Astrocyte (in vitro differentiated cells and primary cell): ENCODE data around the gene RNF41. TPM values are rescaled to one million over a fixed set of nuclear protein-coding genes. Genes with fewer than 3 reads are reported as not detected.

Experiments used
- DNase-seq: peaks from one replicate; pipeline ENCODE4 v3.0.0-alpha.2; 2010; ENCODE audit warnings: low read depth
- FAIRE-seq: peaks from 2 replicates; lab custom pipeline; 2011; peaks lifted over from hg19 to GRCh38; lab: Jason Lieb, UNC
- H2AFZ ChIP-seq: 2 replicates; pipeline ENCODE4 v1.6.0; 2012; ENCODE audit warnings: low read depth, low read length, inconsistent platforms
- H3K27ac ChIP-seq: 2 replicates; pipeline ENCODE4 v1.5.1; 2011; ENCODE audit warnings: low read depth, low read length, inconsistent platforms
- H3K27me3 ChIP-seq: 2 replicates; pipeline ENCODE4 v1.6.0; 2011; ENCODE audit warnings: low read length, inconsistent platforms; ENCODE audit not compliant: insufficient read depth
- H3K36me3 ChIP-seq: 2 replicates; pipeline ENCODE4 v1.5.1; 2011; ENCODE audit warnings: low read length, inconsistent platforms; ENCODE audit not compliant: insufficient read depth
- H3K4me1 ChIP-seq: 2 replicates; pipeline ENCODE4 v1.5.1; 2011; ENCODE audit warnings: low read length, inconsistent platforms; ENCODE audit not compliant: insufficient read depth
- H3K4me2 ChIP-seq: 2 replicates; pipeline ENCODE4 v1.6.0; 2012; ENCODE audit warnings: low read length, inconsistent platforms
- H3K4me3 ChIP-seq: 2 replicates; pipeline ENCODE4 v1.5.1; 2011; ENCODE audit warnings: low read depth, mild to moderate bottlenecking, low read length, inconsistent platforms; ENCODE audit not compliant: insufficient read depth
- H3K79me2 ChIP-seq: 2 replicates; pipeline ENCODE4 v1.6.0; 2012; ENCODE audit warnings: mild to moderate bottlenecking, low read length, inconsistent platforms; ENCODE audit not compliant: insufficient read depth
- H3K9ac ChIP-seq: 2 replicates; pipeline ENCODE4 v1.6.0; 2012; ENCODE audit warnings: mild to moderate bottlenecking, low read length, inconsistent platforms
- H3K9me3 ChIP-seq: 2 replicates; pipeline ENCODE4 v1.5.1; 2012; ENCODE audit warnings: low read depth, mild to moderate bottlenecking, low read length, inconsistent platforms; ENCODE audit not compliant: insufficient read depth
- H4K20me1 ChIP-seq: 2 replicates; pipeline ENCODE4 v1.6.0; 2012; ENCODE audit warnings: low read length, inconsistent platforms; ENCODE audit not compliant: insufficient read depth
- H3K27ac Mint-ChIP-seq: one replicate; pipeline ENCODE4 v1.8.0; 2021; ENCODE audit warnings: mild to moderate bottlenecking, mixed read lengths; ENCODE audit not compliant: unreplicated experiment
- H3K27me3 Mint-ChIP-seq: one replicate; pipeline ENCODE4 v1.8.0; 2021; ENCODE audit warnings: low read depth, mixed read lengths; ENCODE audit not compliant: unreplicated experiment
- H3K36me3 Mint-ChIP-seq: one replicate; pipeline ENCODE4 v1.8.0; 2021; ENCODE audit warnings: low read depth, mixed read lengths; ENCODE audit not compliant: unreplicated experiment
- H3K4me1 Mint-ChIP-seq: one replicate; pipeline ENCODE4 v1.8.0; 2021; ENCODE audit warnings: low read depth, mixed read lengths; ENCODE audit not compliant: unreplicated experiment
- H3K4me3 Mint-ChIP-seq: one replicate; pipeline ENCODE4 v1.8.0; 2021; ENCODE audit warnings: mild to moderate bottlenecking, moderate library complexity, mixed read lengths; ENCODE audit not compliant: unreplicated experiment
- H3K9me3 Mint-ChIP-seq: one replicate; pipeline ENCODE4 v1.8.0; 2021; ENCODE audit warnings: mild to moderate bottlenecking, mixed read lengths; ENCODE audit not compliant: unreplicated experiment
- CTCF ChIP-seq: IDR thresholded peaks from 2 replicates; pipeline ENCODE4 v1.5.1; 2011; ENCODE audit warnings: low read depth, mild to moderate bottlenecking, inconsistent platforms, low read length, moderate library complexity; ENCODE audit not compliant: insufficient read depth
- EZH2 ChIP-seq: IDR thresholded peaks from 2 replicates; pipeline ENCODE4 v1.6.1; 2012; ENCODE audit warnings: mild to moderate bottlenecking, low read length, inconsistent platforms; ENCODE audit not compliant: insufficient read depth
- total RNA-seq: library from RNA; stranded (reverse); gene quantifications from 2 replicates; pipeline ENCODE4 v1.2.1, GENCODE V29; 2021

Gene RNF41
- total RNA-seq, 1 donor from 2014 or later: 85.8 TPM

- Histone ChIP-seq H3K79me2 (peaks cover 16% of the 10 kb centered on the region), H4K20me1 (peaks cover 26% of the 10 kb centered on the region), H3K4me3 (no peak overlapping the region), H2AFZ (no peak overlapping the region), H3K27ac (no peak overlapping the region), H3K9ac (no peak overlapping the region), H3K9me3 (no peaks in the 10 kb centered on the region), H3K36me3 (peaks cover 51% of the 10 kb centered on the region), H3K4me1 (peaks cover under 1% of the 10 kb centered on the region), H3K27me3 (no peaks in the 10 kb centered on the region), H3K4me2 (no peak overlapping the region)
- Mint-ChIP-seq H3K4me3 (no peak overlapping the region), H3K9me3 (no peaks in the 10 kb centered on the region), H3K36me3 (peaks cover 28% of the 10 kb centered on the region), H3K4me1 (peaks cover 5% of the 10 kb centered on the region), H3K27me3 (no peaks in the 10 kb centered on the region), H3K27ac (no peak overlapping the region)
- no peak for TF ChIP-seq EZH2
- no peak for TF ChIP-seq CTCF
- DNase-seq (no peak), FAIRE-seq (no peak)
These were observed 9.4 kb downstream of the RNF41 start for GRCh38 chr12:56212361-56212760.

GRCh38 chr12:56208006-56208405 lies 13.7 kb downstream of the RNF41 start:
- H3K27ac ChIP-seq: no peak overlapping the region
- H3K9me3 ChIP-seq: no peaks in the 10 kb centered on the region
- H3K9ac ChIP-seq: no peak overlapping the region
- H3K79me2 ChIP-seq: no peaks in the 10 kb centered on the region
- peaks cover 36% of the 10 kb centered on the region for H4K20me1 ChIP-seq
- H3K27me3 ChIP-seq: no peaks in the 10 kb centered on the region
- DNase-seq (no peak), FAIRE-seq (no peak)
- H3K4me1 ChIP-seq: peaks cover 8% of the 10 kb centered on the region
- H3K36me3 ChIP-seq: peaks cover 64% of the 10 kb centered on the region
- Mint-ChIP-seq H3K9me3 (no peaks in the 10 kb centered on the region), H3K4me1 (peaks cover 13% of the 10 kb centered on the region), H3K4me3 (no peak overlapping the region), H3K36me3 (peaks cover 33% of the 10 kb centered on the region), H3K27ac (no peak overlapping the region), H3K27me3 (no peaks in the 10 kb centered on the region)
- TF ChIP-seq EZH2 (no peak), CTCF (no peak)
- H3K4me3 ChIP-seq: no peak overlapping the region
- no peak overlapping the region for H2AFZ ChIP-seq
- H3K4me2 ChIP-seq: no peak overlapping the region

- Histone ChIP-seq H3K27me3 (no peaks in the 10 kb centered on the region), H3K79me2 (no peaks in the 10 kb centered on the region), H2AFZ (no peak overlapping the region), H3K36me3 (peaks cover 52% of the 10 kb centered on the region), H3K27ac (no peak overlapping the region), H4K20me1 (peaks cover 31% of the 10 kb centered on the region), H3K4me2 (no peak overlapping the region), H3K4me3 (no peak overlapping the region), H3K9ac (no peak overlapping the region), H3K4me1 (peaks cover 8% of the 10 kb centered on the region), H3K9me3 (no peaks in the 10 kb centered on the region)
- Mint-ChIP-seq H3K4me1 (peaks cover 13% of the 10 kb centered on the region), H3K27ac (no peak overlapping the region), H3K27me3 (no peaks in the 10 kb centered on the region), H3K4me3 (peak overlapping the region; percentile 6), H3K36me3 (peaks cover 29% of the 10 kb centered on the region), H3K9me3 (no peaks in the 10 kb centered on the region)
- DNase-seq (peak; percentile 31), FAIRE-seq (no peak)
- no peak for TF ChIP-seq EZH2
- TF ChIP-seq CTCF: peak; percentile 51
These were observed 15.1 kb downstream of the RNF41 start for GRCh38 chr12:56206452-56207166.
